ENCODE data around the gene RMND1.

Gene RMND1

GRCh38 chr6:151437401-151437800 is 14.5 kb downstream of the RMND1 start:
- no peak for DNase-seq (ENCODE audit: extremely low read depth, insufficient read length)
- Histone ChIP-seq H3K4me3 (replicated peaks; ENCODE audit: low read depth, low read length) (no peak overlapping the region), H3K27me3 (replicated peaks; ENCODE audit: control insufficient read depth, insufficient read depth, low read length) (no peaks in the 10 kb centered on the region), H3K36me3 (ENCODE audit: control insufficient read depth, insufficient read depth, low read length) (peaks cover 2% of the 10 kb centered on the region)
- TF ChIP-seq CTCF (IDR thresholded peaks at IDR 0.05; ENCODE audit: insufficient read depth, low read length, poor library complexity, severe bottlenecking), result no peak

DNA sequence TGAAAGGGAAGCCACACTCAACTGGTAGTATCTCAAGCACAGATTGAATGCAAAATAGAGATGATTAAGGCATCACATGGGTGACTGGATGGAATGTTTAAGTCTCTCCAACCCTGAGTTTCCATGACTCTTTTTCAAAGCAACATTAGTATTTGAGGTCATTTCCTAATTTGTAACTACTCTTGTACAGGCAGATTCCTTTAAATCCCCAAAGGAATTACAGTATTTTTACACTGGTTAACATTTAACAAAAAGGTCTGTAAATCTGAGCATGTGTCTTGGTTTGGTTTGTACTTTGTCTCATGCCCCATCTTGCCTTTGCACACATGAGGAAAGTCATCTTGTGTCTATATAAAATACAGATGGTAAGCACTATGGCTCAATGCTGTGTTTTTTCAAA is 15.1 kb downstream of the RMND1 start:
- H3K36me3 ChIP-seq (ENCODE audit: control insufficient read depth, insufficient read depth, low read length), result peaks cover 2% of the 10 kb centered on the region
- H3K4me3 ChIP-seq (replicated peaks; ENCODE audit: low read depth, low read length), result no peak overlapping the region
- no peaks in the 10 kb centered on the region for H3K27me3 ChIP-seq (replicated peaks; ENCODE audit: control insufficient read depth, insufficient read depth, low read length)
- DNase-seq (ENCODE audit: extremely low read depth, insufficient read length), result no peak
- no peak for TF ChIP-seq CTCF (IDR thresholded peaks at IDR 0.05; ENCODE audit: insufficient read depth, low read length, poor library complexity, severe bottlenecking)

DNA sequence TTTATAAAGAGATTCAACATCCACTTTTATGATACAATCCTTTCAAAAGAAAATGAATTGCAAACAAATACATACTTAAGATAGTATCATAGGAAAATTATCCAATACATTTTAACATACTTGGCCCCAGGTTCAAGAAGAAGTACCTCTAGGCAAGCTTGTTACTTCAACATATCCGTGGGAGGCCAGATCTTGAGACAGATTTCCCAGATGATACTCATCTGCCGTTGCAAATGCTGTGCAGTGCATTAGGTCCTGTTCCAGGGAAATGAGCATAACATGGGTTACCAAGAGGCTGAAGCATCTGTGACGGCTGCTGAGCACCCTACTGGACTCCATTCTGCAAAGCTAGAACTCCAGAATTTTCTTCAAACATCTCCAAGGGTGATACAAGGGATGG is 15.6 kb downstream of the RMND1 start:
- Histone ChIP-seq H3K36me3 (ENCODE audit: control insufficient read depth, insufficient read depth, low read length) (peaks cover 4% of the 10 kb centered on the region), H3K4me3 (replicated peaks; ENCODE audit: low read depth, low read length) (no peak overlapping the region), H3K27me3 (replicated peaks; ENCODE audit: control insufficient read depth, insufficient read depth, low read length) (no peaks in the 10 kb centered on the region)
- no peak for TF ChIP-seq CTCF (IDR thresholded peaks at IDR 0.05; ENCODE audit: insufficient read depth, low read length, poor library complexity, severe bottlenecking)
- no peak for DNase-seq (ENCODE audit: extremely low read depth, insufficient read length)

- TF ChIP-seq CTCF (IDR thresholded peaks at IDR 0.05; ENCODE audit: insufficient read depth, low read length, poor library complexity, severe bottlenecking), result no peak
- DNase-seq (ENCODE audit: extremely low read depth, insufficient read length), result no peak
- H3K4me3 ChIP-seq (replicated peaks; ENCODE audit: low read depth, low read length), result no peak overlapping the region
- H3K27me3 ChIP-seq (replicated peaks; ENCODE audit: control insufficient read depth, insufficient read depth, low read length), result no peaks in the 10 kb centered on the region
- peaks cover 5% of the 10 kb centered on the region for H3K36me3 ChIP-seq (ENCODE audit: control insufficient read depth, insufficient read depth, low read length)
Observed at GRCh38 chr6:151434369-151434768, 17.6 kb downstream of the RMND1 start.

GRCh38 chr6:151432651-151433050 is 19.3 kb downstream of the RMND1 start:
- H3K36me3 ChIP-seq (ENCODE audit: control insufficient read depth, insufficient read depth, low read length), result peaks cover 7% of the 10 kb centered on the region

More at GRCh38 chr6:151432651-151433050, 19.3 kb downstream of the RMND1 start:
- no peak for TF ChIP-seq CTCF (IDR thresholded peaks at IDR 0.05; ENCODE audit: insufficient read depth, low read length, poor library complexity, severe bottlenecking)
- no peak for DNase-seq (ENCODE audit: extremely low read depth, insufficient read length)
- Histone ChIP-seq H3K4me3 (replicated peaks; ENCODE audit: low read depth, low read length) (no peak overlapping the region), H3K27me3 (replicated peaks; ENCODE audit: control insufficient read depth, insufficient read depth, low read length) (no peaks in the 10 kb centered on the region)

Data from GM06990 (cell line).